Kidney (tissue), 22 donors: Measurements from ENCODE around the gene TUBB2B. TPM values are rescaled to one million over a fixed set of nuclear protein-coding genes. Genes with fewer than 3 reads are reported as not detected.

Experiments
- DNase-seq, 5 donors: peaks; one replicate each; pipeline ENCODE4 v3.0.0-alpha.2; 2013 to 2020
- FAIRE-seq: peaks from 2 replicates; lab custom pipeline; 2012; peaks lifted over from hg19 to GRCh38; lab: Jason Lieb, UNC
- H3K27ac ChIP-seq, 2 donors: one replicate each; pipeline ENCODE4 v1.7.0; 2013; ENCODE audit warnings: low read depth in 2 of 2, low read length in 2 of 2, inconsistent platforms in 1 of 2
- H3K27me3 ChIP-seq: one replicate; pipeline ENCODE4 v1.7.1; 2013; ENCODE audit warnings: low read length, inconsistent platforms; ENCODE audit not compliant: control insufficient read depth, insufficient read depth
- H3K36me3 ChIP-seq, 3 donors: one replicate each; pipeline versions ENCODE4 v1.7.0 to v1.7.1; 2013; ENCODE audit warnings: low read length in 3 of 3, control low read depth in 1 of 3, inconsistent platforms in 1 of 3; ENCODE audit not compliant: insufficient read depth in 3 of 3, control insufficient read depth in 2 of 3
- H3K4me1 ChIP-seq, 3 donors: one replicate each; pipeline versions ENCODE4 v1.7.0 to v1.7.1; 2013; ENCODE audit warnings: low read length in 3 of 3, inconsistent platforms in 1 of 3, low read depth in 1 of 3; ENCODE audit not compliant: control insufficient read depth in 2 of 3, insufficient read depth in 2 of 3
- H3K4me3 ChIP-seq, 3 donors: one replicate each; pipeline versions ENCODE4 v1.7.0 to v1.8.1; 2013; ENCODE audit warnings: low read length in 3 of 3, control low read depth in 1 of 3, inconsistent platforms in 1 of 3
- H3K9ac ChIP-seq, 3 donors: one replicate each; pipeline versions ENCODE4 v1.7.0 to v1.7.1; 2013; ENCODE audit warnings: low read length in 3 of 3, control low read depth in 1 of 3, inconsistent platforms in 1 of 3
- H3K9me3 ChIP-seq, 3 donors: one replicate each; pipeline versions ENCODE4 v1.7.0 to v1.7.1; 2013; ENCODE audit warnings: low read length in 3 of 3, control low read depth in 1 of 3, inconsistent platforms in 1 of 3; ENCODE audit not compliant: control insufficient read depth in 2 of 3, insufficient read depth in 1 of 3
- CTCF ChIP-seq: IDR thresholded peaks from 3 replicates; pipeline ENCODE4 v1.5.1; 2012; ENCODE audit warnings: mild to moderate bottlenecking, moderate library complexity, borderline replicate concordance; ENCODE audit not compliant: insufficient read depth; ENCODE audit errors: extremely low read depth
- intact Hi-C: fragments of 100-400 bp; cut with DNase I; formaldehyde crosslinking; loops from one replicate; pipeline ENCODE4 v1.11.1; 2022
- long read RNA-seq, 10 donors: library from polyadenylated mRNA in 1 of 10; unstranded in 1 of 10; transcript quantifications; one replicate each; pipeline ENCODE4 v2.0.0 and lab custom pipeline, GENCODE V29; 2021 to 2026
- polyA plus RNA-seq: library from polyadenylated mRNA; stranded (reverse); fragments of 350-450 nt; fragmentation: Illumina TruSeq; extraction: RNeasy Lipid Tissue Mini Kit (QIAGEN cat#74804); gene quantifications from one replicate; pipeline ENCODE4 v1.2.3, GENCODE V29; 2014; ENCODE audit warnings: low read depth, low replicate concordance; ENCODE audit not compliant: insufficient read depth
- total RNA-seq: library from RNA; stranded (reverse); fragmentation: NEBNext Ultra II Directional; extraction: Animal tissue kit (Norgen Biotek cat#: 25700); gene quantifications from one replicate; pipeline ENCODE4 v1.2.1, GENCODE V29; 2021
- donor health status: control.
- donor health status: control.
- donor health status: control.
- donor health status: control.
- donor health status: control.
- donor health status: DM: yes; HTN: yes; CAD: no.
- donor health status: Normal renal cell carcinoma (clear cell type).

TUBB2B gene
- total RNA-seq (34.2 TPM), polyA plus RNA-seq (46.1 TPM)
- long read RNA-seq, donor 1, transcript TUBB2B-201 (4 exons, 2,020 nt), result major isoform, 53 of 55 reads
- long read RNA-seq, donor 1, partial matches to known transcripts, result 0 of 55 reads
- long read RNA-seq, donor 1, other reads (novel, unspliced or antisense), result 0 of 55 reads
- long read RNA-seq, donor 2, transcript TUBB2B-201 (4 exons, 2,020 nt), result major isoform, 28 of 28 reads
- long read RNA-seq, donor 2, partial matches to known transcripts, result 0 of 28 reads
- long read RNA-seq, donor 2, other reads (novel, unspliced or antisense), result 0 of 28 reads
- long read RNA-seq, donor 3, transcript TUBB2B-201 (4 exons, 2,020 nt), result major isoform, 48 of 49 reads
- long read RNA-seq, donor 3, partial matches to known transcripts, result 0 of 49 reads
- long read RNA-seq, donor 3, other reads (novel, unspliced or antisense), result 0 of 49 reads
- long read RNA-seq, donor 4, transcript TUBB2B-201 (4 exons, 2,020 nt), result major isoform, 33 of 138 reads
- long read RNA-seq, donor 4, partial matches to known transcripts, result 104 of 138 reads
- long read RNA-seq, donor 4, other reads (novel, unspliced or antisense), result 0 of 138 reads
- long read RNA-seq, donor 5, partial matches to known transcripts, result 0 of 2 reads
- long read RNA-seq, donor 5, other reads (novel, unspliced or antisense), result 0 of 2 reads
- long read RNA-seq, donor 6, transcript TUBB2B-201 (4 exons, 2,020 nt), result major isoform, 12 of 13 reads
- long read RNA-seq, donor 6, partial matches to known transcripts, result 0 of 13 reads
- long read RNA-seq, donor 6, other reads (novel, unspliced or antisense), result 0 of 13 reads
- long read RNA-seq, donor 7, transcript TUBB2B-201 (4 exons, 2,020 nt), result major isoform, 26 of 49 reads
- long read RNA-seq, donor 7, partial matches to known transcripts, result 21 of 49 reads
- long read RNA-seq, donor 7, other reads (novel, unspliced or antisense), result 1 of 49 reads
- long read RNA-seq, donor 8, transcript TUBB2B-201 (4 exons, 2,020 nt), result major isoform, 53 of 54 reads
- long read RNA-seq, donor 8, partial matches to known transcripts, result 0 of 54 reads
- long read RNA-seq, donor 8, other reads (novel, unspliced or antisense), result 0 of 54 reads
- long read RNA-seq, donor 9, transcript TUBB2B-201 (4 exons, 2,020 nt), result major isoform, 28 of 28 reads
- long read RNA-seq, donor 9, partial matches to known transcripts, result 0 of 28 reads
- long read RNA-seq, donor 9, other reads (novel, unspliced or antisense), result 0 of 28 reads
- long read RNA-seq, donor 10, transcript TUBB2B-201 (4 exons, 2,020 nt), result major isoform, 36 of 36 reads
- long read RNA-seq, donor 10, partial matches to known transcripts, result 0 of 36 reads
- long read RNA-seq, donor 10, other reads (novel, unspliced or antisense), result 0 of 36 reads

DNA sequence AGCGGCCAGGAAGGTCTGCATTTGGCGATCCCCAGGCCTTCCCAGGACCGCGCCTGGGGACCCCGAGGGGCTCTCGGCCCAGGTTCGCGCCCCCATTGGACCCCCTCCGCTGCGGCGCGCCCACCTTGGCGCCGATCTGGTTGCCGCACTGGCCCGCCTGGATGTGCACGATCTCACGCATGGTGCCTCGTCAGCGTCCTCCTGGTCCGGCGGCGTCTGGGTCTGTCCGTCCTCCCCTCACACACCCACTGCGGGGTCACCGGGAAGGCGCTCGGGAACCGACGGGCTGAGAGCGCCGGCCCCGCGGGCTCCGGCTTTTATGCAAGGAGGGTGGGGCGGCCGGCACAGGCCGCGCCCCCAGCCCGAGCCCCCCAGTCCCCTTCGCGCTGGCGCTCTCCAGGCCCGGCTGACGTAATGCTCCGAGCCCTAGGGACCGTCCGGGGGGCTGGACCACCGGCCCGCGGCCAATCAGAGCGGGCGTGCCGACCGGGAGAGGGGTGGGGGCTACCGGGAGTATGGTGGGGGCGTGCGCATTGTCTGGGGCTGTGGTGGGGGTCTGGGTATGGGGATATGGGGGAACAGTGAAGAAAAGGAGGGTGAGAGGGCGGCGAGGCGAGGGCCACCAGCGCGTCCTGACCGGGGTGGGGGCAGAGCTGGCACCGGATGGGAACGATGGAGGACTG, at the start of gene TUBB2B:
Gene TUBB2B (minus strand): TSS at position 291 of the 683 bp plus-strand sequence. CDS start 110 bp downstream, at position 181.
- Histone ChIP-seq H3K36me3 (no peaks in the 10 kb centered on the region), H3K4me3 (peak within 1 kb of the TSS; percentile 26 to 59 (median 55)), H3K9ac (peak within 1 kb of the TSS in 2 of 3 donors; percentile 22 to 26), H3K27ac (no peak within 1 kb of the TSS), H3K9me3 (no peaks in the 10 kb centered on the region), H3K4me1 (peaks cover 0 to 29% (median 11%) of the 10 kb centered on the region in 3 donors), H3K27me3 (peaks cover 8% of the 10 kb centered on the region)
- intact Hi-C loops, result no loop called here
- no peak for TF ChIP-seq CTCF
- DNase-seq (peak; percentile 86 to 97 (median 96)), FAIRE-seq (no peak)

GRCh38 chr6:3277251-3277650, 49.8 kb upstream of the TUBB2B start:
- Histone ChIP-seq H3K27me3 (no peaks in the 10 kb centered on the region), H3K4me3 (no peak overlapping the region), H3K36me3 (peaks cover 0 to 10% (median 2%) of the 10 kb centered on the region in 3 donors), H3K9me3 (no peaks in the 10 kb centered on the region), H3K27ac (no peak overlapping the region), H3K9ac (no peak overlapping the region), H3K4me1 (peaks cover 0 to 2% (median 0%) of the 10 kb centered on the region in 3 donors)
- intact Hi-C loops, result no loop called here
- no peak for DNase-seq
- no peak for FAIRE-seq
- TF ChIP-seq CTCF, result no peak
